GM12801 (cell line): ENCODE measurements around the gene CACNG8.

Source experiments
- TF ChIP-seq, protein P1 (sequence below): IDR thresholded peaks from one replicate; pipeline ENCODE4 v1.5.1; 2011; ENCODE audit warnings: control low read depth; ENCODE audit not compliant: insufficient read length; ENCODE audit errors: extremely low read depth

The CACNG8 gene

DNA sequence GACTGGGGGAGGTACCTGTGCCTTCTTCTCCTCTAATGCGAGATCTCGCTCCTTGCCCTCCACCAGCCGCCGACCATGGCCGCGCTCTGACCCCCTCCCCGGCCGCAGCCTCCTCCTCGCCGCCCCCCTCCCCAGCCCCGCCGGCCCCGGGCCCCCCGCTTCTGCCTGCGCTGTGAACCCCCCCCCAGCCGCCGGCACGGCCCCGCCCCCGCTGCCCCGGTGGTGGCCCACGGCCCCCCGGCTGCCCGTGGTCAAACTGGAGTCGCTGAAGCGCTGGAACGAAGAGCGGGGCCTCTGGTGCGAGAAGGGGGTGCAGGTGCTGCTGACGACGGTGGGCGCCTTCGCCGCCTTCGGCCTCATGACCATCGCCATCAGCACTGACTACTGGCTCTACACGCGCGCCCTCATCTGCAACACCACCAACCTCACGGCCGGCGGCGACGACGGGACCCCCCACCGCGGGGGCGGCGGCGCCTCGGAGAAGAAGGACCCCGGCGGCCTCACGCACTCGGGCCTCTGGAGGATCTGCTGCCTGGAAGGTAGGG, at the start of gene CACNG8:
Gene CACNG8 (plus strand): TSS at position 51 of the 545 bp plus-strand sequence.
- TF ChIP-seq, protein P1, sequence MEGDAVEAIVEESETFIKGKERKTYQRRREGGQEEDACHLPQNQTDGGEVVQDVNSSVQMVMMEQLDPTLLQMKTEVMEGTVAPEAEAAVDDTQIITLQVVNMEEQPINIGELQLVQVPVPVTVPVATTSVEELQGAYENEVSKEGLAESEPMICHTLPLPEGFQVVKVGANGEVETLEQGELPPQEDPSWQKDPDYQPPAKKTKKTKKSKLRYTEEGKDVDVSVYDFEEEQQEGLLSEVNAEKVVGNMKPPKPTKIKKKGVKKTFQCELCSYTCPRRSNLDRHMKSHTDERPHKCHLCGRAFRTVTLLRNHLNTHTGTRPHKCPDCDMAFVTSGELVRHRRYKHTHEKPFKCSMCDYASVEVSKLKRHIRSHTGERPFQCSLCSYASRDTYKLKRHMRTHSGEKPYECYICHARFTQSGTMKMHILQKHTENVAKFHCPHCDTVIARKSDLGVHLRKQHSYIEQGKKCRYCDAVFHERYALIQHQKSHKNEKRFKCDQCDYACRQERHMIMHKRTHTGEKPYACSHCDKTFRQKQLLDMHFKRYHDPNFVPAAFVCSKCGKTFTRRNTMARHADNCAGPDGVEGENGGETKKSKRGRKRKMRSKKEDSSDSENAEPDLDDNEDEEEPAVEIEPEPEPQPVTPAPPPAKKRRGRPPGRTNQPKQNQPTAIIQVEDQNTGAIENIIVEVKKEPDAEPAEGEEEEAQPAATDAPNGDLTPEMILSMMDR = no peak

DNA sequence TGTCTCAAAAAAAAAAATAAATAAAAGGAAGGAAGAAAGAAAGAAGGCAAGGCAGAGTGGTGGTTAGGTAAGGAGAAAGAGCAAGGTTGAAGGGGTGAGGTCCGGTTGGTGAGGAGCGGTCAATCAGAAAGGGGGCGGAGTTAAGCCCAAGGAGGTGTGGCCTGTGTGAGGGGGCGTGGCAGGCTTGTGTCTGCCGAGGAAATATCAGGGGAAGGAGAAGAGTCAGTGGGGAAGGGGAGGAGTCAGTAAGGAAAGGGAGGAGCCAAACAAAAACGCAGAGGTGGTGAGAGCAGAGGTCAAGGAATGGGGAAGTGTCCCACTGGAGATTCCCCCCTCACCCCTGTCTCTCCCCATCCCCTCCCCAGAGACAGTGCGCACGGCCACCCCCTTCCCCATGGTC, 47.7 kb upstream of the CACNG8 start:
- TF ChIP-seq, protein P1 = no peak

DNA sequence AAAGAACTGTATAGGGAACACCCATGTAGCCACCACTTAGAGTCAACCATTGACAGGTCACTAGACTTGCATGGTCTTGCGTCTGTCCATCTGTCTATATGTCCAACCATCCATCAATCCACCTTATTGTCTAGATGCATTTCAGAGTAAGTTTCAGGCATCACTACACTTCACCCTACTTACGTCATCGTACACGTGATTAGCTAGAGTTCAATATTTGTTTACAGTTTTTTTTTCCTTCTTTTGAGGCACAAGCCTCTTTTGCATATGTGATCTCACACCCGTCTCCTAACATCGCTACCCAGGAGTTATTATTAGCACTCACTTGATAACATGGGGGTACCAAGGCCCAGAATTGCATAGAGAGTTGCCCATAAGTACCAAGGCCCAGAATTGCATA, 46.7 kb upstream of the CACNG8 start:
- TF ChIP-seq, protein P1 = no peak

DNA sequence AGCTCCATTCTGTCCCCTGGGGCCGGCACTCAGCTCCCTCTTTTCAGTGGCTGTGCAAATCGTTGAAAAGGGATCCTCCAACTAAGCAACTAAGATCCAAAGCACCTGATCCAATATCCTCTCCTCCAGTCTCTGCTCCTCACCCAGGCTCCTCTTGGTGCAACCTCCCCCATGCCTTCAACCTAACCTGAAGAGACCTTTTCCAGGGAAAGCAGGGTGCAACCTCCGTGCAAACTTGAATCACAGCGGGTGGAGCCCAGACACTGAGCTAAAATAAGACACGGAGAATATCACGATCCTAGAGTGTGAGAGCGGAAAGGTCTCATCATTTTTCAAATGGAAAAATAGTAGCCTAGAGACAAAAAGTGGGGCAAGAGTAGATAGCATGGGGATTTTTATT, 45.4 kb upstream of the CACNG8 start:
- TF ChIP-seq, protein P1 = no peak

DNA sequence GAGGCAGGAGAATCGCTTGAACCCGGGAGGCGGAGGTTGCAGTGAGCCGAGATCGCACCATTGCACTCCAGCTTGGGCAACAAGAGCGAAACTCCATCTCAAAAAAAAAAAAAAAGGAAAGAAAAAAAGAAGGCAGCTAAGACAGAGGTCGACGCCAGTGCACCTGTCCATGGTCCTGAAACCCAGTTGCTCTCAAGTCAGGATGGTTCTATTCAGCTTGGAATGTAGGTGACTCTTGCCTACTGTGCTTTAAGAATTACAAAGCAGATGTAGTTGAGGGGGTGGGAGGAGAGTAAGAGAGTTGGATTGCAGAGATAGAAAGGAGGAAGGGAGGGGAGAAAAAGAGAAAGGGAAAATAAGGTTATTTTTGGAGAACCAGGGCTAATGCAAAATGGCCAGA, 35.0 kb upstream of the CACNG8 start:
- TF ChIP-seq, protein P1 = no peak

DNA sequence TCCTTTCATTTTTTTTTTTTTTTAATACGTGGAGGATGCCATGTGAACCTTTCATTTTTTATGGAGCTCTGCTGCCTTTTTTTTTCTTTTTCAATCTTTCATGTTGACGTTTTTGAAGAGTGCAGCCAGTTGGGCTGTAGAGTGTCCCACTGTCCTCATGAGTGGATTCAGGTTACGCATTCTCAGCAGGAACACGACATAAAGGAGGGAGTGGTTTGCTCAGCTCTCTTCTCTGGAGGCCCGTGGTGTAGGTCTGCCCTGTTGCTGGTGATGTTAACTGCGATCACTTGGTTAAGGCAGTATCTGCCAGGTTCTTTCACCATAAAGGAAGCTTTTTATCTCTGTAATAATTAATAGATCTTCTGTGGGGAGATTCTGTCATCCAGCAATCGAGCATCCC, 26.7 kb upstream of the CACNG8 start:
- TF ChIP-seq, protein P1 = no peak

DNA sequence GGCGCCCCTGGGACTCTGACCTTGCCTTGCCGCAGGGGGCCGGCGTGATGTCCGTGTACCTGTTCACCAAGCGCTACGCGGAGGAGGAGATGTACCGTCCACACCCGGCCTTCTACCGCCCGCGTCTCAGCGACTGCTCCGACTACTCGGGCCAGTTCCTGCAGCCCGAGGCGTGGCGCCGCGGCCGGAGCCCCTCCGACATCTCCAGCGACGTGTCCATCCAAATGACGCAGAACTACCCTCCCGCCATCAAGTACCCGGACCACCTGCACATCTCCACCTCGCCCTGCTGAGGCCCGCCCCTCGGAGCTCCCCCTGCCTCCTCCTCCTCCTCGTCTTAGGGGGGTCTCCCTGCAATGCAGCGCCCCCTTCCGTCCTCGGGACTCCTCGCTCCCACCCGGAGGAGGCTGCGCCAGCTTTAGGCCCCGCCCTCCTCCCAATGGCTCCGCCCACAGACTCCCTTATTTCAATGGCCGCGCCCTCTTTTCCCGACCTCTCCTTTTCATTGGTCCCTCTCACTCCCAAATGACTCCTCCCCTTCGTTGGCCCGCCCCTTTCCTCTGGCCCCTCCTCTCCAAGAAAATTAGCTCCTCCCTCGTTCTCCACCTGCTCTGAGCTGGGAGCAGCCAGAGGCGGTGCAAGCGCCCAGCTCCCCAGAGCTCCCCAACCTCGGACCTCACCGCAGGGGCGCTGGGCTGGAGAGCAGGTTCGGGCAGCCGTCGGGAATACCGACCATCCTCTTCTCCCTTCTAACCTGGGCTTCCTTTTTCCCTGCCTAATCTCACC, 20.5 kb upstream of the CACNG8 start:
- TF ChIP-seq, protein P1 = no peak
